ENCODE data around the gene SDF4.

SDF4 gene

GRCh38 chr1:1244192-1244811, 12.5 kb upstream of the SDF4 start:
- DNase-seq (ENCODE audit: extremely low read depth, low read depth), result no peak

GRCh38 chr1:1243807-1244191, 12.0 kb upstream of the SDF4 start:
- DNase-seq (ENCODE audit: extremely low read depth, low read depth), result no peak

More at GRCh38 chr1:1244192-1244811, 12.5 kb upstream of the SDF4 start:
- TF ChIP-seq CTCF (IDR thresholded peaks at IDR 0.05; ENCODE audit: low read depth, low read length), result no peak

GRCh38 chr1:1243266-1243660, 11.5 kb upstream of the SDF4 start:
- no peak for TF ChIP-seq CTCF (IDR thresholded peaks at IDR 0.05; ENCODE audit: low read depth, low read length)
- no peak for DNase-seq (ENCODE audit: extremely low read depth, low read depth)

More at GRCh38 chr1:1243807-1244191, 12.0 kb upstream of the SDF4 start:
- TF ChIP-seq CTCF (IDR thresholded peaks at IDR 0.05; ENCODE audit: low read depth, low read length), result no peak

- TF ChIP-seq CTCF (IDR thresholded peaks at IDR 0.05; ENCODE audit: low read depth, low read length), result no peak
- DNase-seq (ENCODE audit: extremely low read depth, low read depth), result no peak
These were observed 10.9 kb upstream of the SDF4 start for GRCh38 chr1:1242461-1243265.

GRCh38 chr1:1241588-1242219, 9.9 kb upstream of the SDF4 start:
- no peak for DNase-seq (ENCODE audit: extremely low read depth, low read depth)
- TF ChIP-seq CTCF (IDR thresholded peaks at IDR 0.05; ENCODE audit: low read depth, low read length), result no peak

- no peak for TF ChIP-seq CTCF (IDR thresholded peaks at IDR 0.05; ENCODE audit: low read depth, low read length)
- no peak for DNase-seq (ENCODE audit: extremely low read depth, low read depth)
These were observed 9.2 kb upstream of the SDF4 start for GRCh38 chr1:1240822-1241587.
